OCI-LY1 (cell line): ENCODE results near the gene SLC49A3.
"Not testable (repeated sequence)": the region's sequence is repeated elsewhere in the genome, so short reads cannot be mapped to it uniquely, and the experiment has no call there.

Experiments
- H2AFZ ChIP-seq: fragments of 200-600 bp; sonication (generic), shearing (Covaris generic); 2 replicates; pipeline ENCODE4 v1.6.0; 2014; ENCODE audit warnings: antibody characterized with exemption, mild to moderate bottlenecking, low read length
- H3F3A ChIP-seq: fragments of 200-600 bp; sonication (generic), shearing (Covaris generic); 2 replicates; pipeline ENCODE4 v1.6.0; 2014; ENCODE audit warnings: mild to moderate bottlenecking, antibody characterized with exemption, low read length, moderate library complexity; ENCODE audit not compliant: insufficient read depth
- H3K27ac ChIP-seq: fragments of 200-600 bp; sonication (generic); 2 replicates; pipeline ENCODE4 v1.5.1; 2014; ENCODE audit warnings: low read length, mixed run types, mild to moderate bottlenecking, low read depth; ENCODE audit not compliant: poor library complexity, severe bottlenecking
- H3K27me3 ChIP-seq: fragments of 200-600 bp; sonication (generic); 2 replicates; pipeline ENCODE4 v1.6.0; 2014; ENCODE audit warnings: antibody characterized with exemption, mild to moderate bottlenecking, low read length, moderate library complexity; ENCODE audit not compliant: insufficient read depth
- H3K36me3 ChIP-seq: fragments of 200-600 bp; sonication (generic); 2 replicates; pipeline ENCODE4 v1.6.1; 2014; ENCODE audit warnings: mild to moderate bottlenecking, antibody characterized with exemption, low read length, moderate library complexity, mixed read lengths; ENCODE audit not compliant: insufficient read depth
- H3K4me1 ChIP-seq: fragments of 200-600 bp; sonication (generic); 2 replicates; pipeline ENCODE4 v1.5.1; 2014; ENCODE audit warnings: mild to moderate bottlenecking, low read length, moderate library complexity; ENCODE audit not compliant: insufficient read depth, severe bottlenecking
- H3K4me2 ChIP-seq: fragments of 200-600 bp; sonication (generic), shearing (Covaris generic); 2 replicates; pipeline ENCODE4 v1.6.1; 2014; ENCODE audit warnings: low read length
- H3K4me3 ChIP-seq: fragments of 200-600 bp; sonication (generic); 2 replicates; pipeline ENCODE4 v1.5.1; 2014; ENCODE audit warnings: low read length, low read depth, mild to moderate bottlenecking, mixed read lengths; ENCODE audit not compliant: poor library complexity, severe bottlenecking
- H3K79me2 ChIP-seq: fragments of 200-600 bp; shearing (Covaris generic); 2 replicates; pipeline ENCODE4 v1.6.1; 2016; ENCODE audit warnings: mixed run types, low read length, mixed read lengths; ENCODE audit not compliant: insufficient read depth
- H3K9ac ChIP-seq: fragments of 200-600 bp; sonication (generic), shearing (Covaris generic); 2 replicates; pipeline ENCODE4 v1.6.1; 2014; ENCODE audit warnings: mild to moderate bottlenecking, low read length, mixed read lengths
- H3K9me2 ChIP-seq: fragments of 200-600 bp; sonication (generic), shearing (Covaris generic); 2 replicates; pipeline ENCODE4 v1.6.1; 2014; ENCODE audit warnings: low read depth, mild to moderate bottlenecking, low read length, mixed read lengths
- H3K9me3 ChIP-seq: fragments of 200-600 bp; shearing (Covaris generic); 2 replicates; pipeline ENCODE4 v1.6.1; 2014; ENCODE audit warnings: low read length, mixed read lengths
- H4K20me1 ChIP-seq: fragments of 200-600 bp; sonication (generic), shearing (Covaris generic); 2 replicates; pipeline ENCODE4 v1.6.0; 2016; ENCODE audit warnings: mild to moderate bottlenecking, low read length; ENCODE audit not compliant: insufficient read depth
- CTCF ChIP-seq: fragments of 200-600 bp; sonication (generic), shearing (Covaris generic); IDR thresholded peaks from 2 replicates; pipeline ENCODE4 v1.5.1; 2017; ENCODE audit warnings: mild to moderate bottlenecking, antibody characterized with exemption, low read length, moderate library complexity, mixed read lengths
- EZH2 ChIP-seq: fragments of 200-600 bp; sonication (generic), shearing (Covaris generic); IDR thresholded peaks from 2 replicates; pipeline ENCODE4 v1.8.0; 2017; ENCODE audit warnings: borderline replicate concordance, mixed run types, mild to moderate bottlenecking, antibody characterized with exemption, low read length, moderate library complexity, mixed read lengths

SLC49A3 gene

DNA sequence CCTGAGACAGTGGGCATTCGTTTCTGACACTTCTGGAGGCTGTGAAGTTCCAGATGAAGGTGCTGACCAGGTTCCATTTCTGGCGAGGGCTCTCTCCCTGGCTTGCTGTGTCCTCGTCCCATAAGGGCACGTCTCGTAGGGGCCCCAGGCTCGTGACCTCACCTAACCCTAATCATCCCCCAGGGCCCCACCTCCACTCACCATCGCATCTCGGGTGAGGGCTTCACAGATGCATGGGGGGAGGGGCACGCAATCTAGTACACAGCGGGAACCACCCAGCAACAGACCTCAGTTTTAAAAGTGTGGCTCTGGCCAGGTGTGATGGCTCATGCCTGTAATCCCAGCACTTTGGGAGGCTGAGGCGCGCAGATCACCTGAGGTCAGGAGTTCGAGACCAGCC, 41.5 kb downstream of the SLC49A3 start:
- Histone ChIP-seq H3K9me3 (no peaks in the 10 kb centered on the region), H3F3A (no peaks in the 10 kb centered on the region), H3K27ac (no peak overlapping the region), H3K4me1 (no peaks in the 10 kb centered on the region), H3K4me2 (no peak overlapping the region), H3K36me3 (no peaks in the 10 kb centered on the region), H3K9ac (no peak overlapping the region), H3K9me2 (no peaks in the 10 kb centered on the region), H4K20me1 (no peaks in the 10 kb centered on the region), H3K79me2 (no peaks in the 10 kb centered on the region), H3K4me3 (no peak overlapping the region), H3K27me3 (no peaks in the 10 kb centered on the region), H2AFZ (no peak overlapping the region)
- TF ChIP-seq EZH2 (no peak), CTCF (no peak)

- Histone ChIP-seq H2AFZ (no peak overlapping the region), H3K9ac (no peak overlapping the region), H3K4me3 (no peak overlapping the region), H3K4me2 (no peak overlapping the region), H3K27me3 (no peaks in the 10 kb centered on the region), H3K4me1 (no peaks in the 10 kb centered on the region), H4K20me1 (no peaks in the 10 kb centered on the region), H3K9me3 (no peaks in the 10 kb centered on the region), H3K79me2 (no peaks in the 10 kb centered on the region), H3K27ac (no peak overlapping the region), H3K36me3 (no peaks in the 10 kb centered on the region), H3F3A (no peaks in the 10 kb centered on the region), H3K9me2 (no peaks in the 10 kb centered on the region)
- TF ChIP-seq CTCF (no peak), EZH2 (no peak)
Measured at GRCh38 chr4:646460-646859, 42.5 kb downstream of the SLC49A3 start.

GRCh38 chr4:642366-642765, 46.6 kb downstream of the SLC49A3 start:
- not testable (repeated sequence) for H3K79me2 ChIP-seq, H3K4me1 ChIP-seq, H3K9ac ChIP-seq, H2AFZ ChIP-seq, H3K9me2 ChIP-seq, H3K36me3 ChIP-seq, H3K4me3 ChIP-seq, H4K20me1 ChIP-seq, H3F3A ChIP-seq, H3K4me2 ChIP-seq, H3K9me3 ChIP-seq, H3K27me3 ChIP-seq, H3K27ac ChIP-seq

DNA sequence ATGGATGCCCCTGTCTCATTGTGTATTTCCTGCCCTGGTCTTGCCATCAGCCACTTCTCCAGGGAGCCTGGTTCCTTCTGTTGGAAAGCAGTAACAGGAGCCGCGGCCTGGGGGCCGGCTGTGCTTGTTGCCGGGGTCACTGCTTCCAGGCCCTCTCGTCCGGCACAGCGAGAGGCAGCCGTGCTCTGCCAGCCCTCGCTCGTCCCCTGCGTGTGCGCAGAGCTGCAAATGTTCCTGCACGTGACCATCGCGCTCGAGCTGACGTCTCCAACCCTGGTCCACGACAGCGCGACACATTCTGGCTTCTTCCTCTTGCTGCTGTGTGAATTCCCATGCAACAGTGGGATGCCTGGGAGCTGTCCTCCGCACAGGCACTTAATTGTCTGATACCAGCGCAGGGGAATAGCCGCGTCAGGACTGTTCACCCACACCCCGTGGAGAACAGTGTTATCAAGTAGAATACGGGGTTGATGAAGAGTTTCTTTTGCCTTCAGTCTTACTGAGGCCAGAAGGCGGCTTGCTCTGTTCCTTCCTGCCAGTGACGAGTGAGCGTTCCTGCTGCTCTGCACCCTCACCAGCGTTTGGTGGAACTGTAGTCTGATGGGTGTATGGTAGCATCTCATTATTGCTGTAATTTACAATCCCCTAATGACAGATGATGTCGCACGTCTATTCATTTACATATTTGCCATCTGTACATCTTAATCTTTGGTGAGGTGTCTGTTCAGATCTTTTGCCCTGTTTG, 51.2 kb downstream of the SLC49A3 start:
- H3K9me2 ChIP-seq, result no peaks in the 10 kb centered on the region
- TF ChIP-seq EZH2 (no peak), CTCF (no peak)

More for the DNA sequence above, 51.2 kb downstream of the SLC49A3 start:
- H2AFZ ChIP-seq, result no peak overlapping the region
- no peaks in the 10 kb centered on the region for H4K20me1 ChIP-seq
- H3K27me3 ChIP-seq, result no peaks in the 10 kb centered on the region
- H3K9me3 ChIP-seq, result no peaks in the 10 kb centered on the region
- no peaks in the 10 kb centered on the region for H3K36me3 ChIP-seq
- H3K9ac ChIP-seq, result no peak overlapping the region
- H3K79me2 ChIP-seq, result no peaks in the 10 kb centered on the region
- H3F3A ChIP-seq, result no peaks in the 10 kb centered on the region
- no peak overlapping the region for H3K4me2 ChIP-seq
- H3K27ac ChIP-seq, result no peak overlapping the region
- H3K4me1 ChIP-seq, result no peaks in the 10 kb centered on the region
- H3K4me3 ChIP-seq, result no peak overlapping the region
